RWPE1 (cell line): Measurements from ENCODE around the gene GLP1R.

Experiments
- CTCF ChIA-PET: fragments of 350-600 bp; sonication (Branson Sonifier 250); formaldehyde crosslinking; extraction: SDS; loops from one replicate; lab custom pipeline; 2021; lab: Yijun Ruan, JAX
- POLR2A ChIA-PET: fragments of 400-600 bp; formaldehyde crosslinking; extraction: SDS; loops from one replicate; lab custom pipeline; 2020; ENCODE audit warnings: antibody characterized with exemption; ENCODE audit not compliant: low non-redundant PET; lab: Yijun Ruan, JAX
- DNase-seq: peaks from one replicate; pipeline ENCODE4 v3.0.0; 2012; ENCODE audit warnings: low spot score
- H3K27ac ChIP-seq: fragments of 450-650 bp; 2 replicates; pipeline ENCODE4 v1.5.1; 2017
- CTCF ChIP-seq: fragments of 450-650 bp; conservative IDR thresholded peaks from 2 replicates; pipeline ENCODE4 v1.5.1; 2017; ENCODE audit warnings: low read depth, mild to moderate bottlenecking

Gene GLP1R

GRCh38 chr6:39048481-39049399 lies at the start of gene GLP1R:
Gene GLP1R, plus strand, starts transcription at chr6:39048781. Its CDS starts 60 bp downstream, at chr6:39048841.
- no peak for DNase-seq
- ChIA-PET POLR2A (interaction anchor here (0.6 kb wide), 1 partner anchor 39 kb away, joined by 3 read pairs; no protein-coding TSS in a partner anchor), CTCF (no interaction called here)
- TF ChIP-seq CTCF: no peak
- H3K27ac ChIP-seq: no peak within 1 kb of the TSS

GRCh38 chr6:39003072-39003471 lies 45.5 kb upstream of the GLP1R start:
- POLR2A ChIA-PET: no interaction called here
- CTCF ChIA-PET: interaction anchor here (0.5 to 0.7 kb wide), 3 partner anchors 24 to 1381 kb away, joined by 3 read pairs; no protein-coding TSS in a partner anchor
- TF ChIP-seq CTCF: no peak
- DNase-seq: no peak
- no peak overlapping the region for H3K27ac ChIP-seq

- no peak for TF ChIP-seq CTCF
- no peak overlapping the region for H3K27ac ChIP-seq
- ChIA-PET POLR2A (no interaction called here), CTCF (interaction anchor here (0.5 to 0.7 kb wide), 3 partner anchors 8 to 31 kb away, joined by 3 read pairs; no protein-coding TSS in a partner anchor)
- DNase-seq: no peak
Measured at GRCh38 chr6:39003492-39003891, 45.1 kb upstream of the GLP1R start.

GRCh38 chr6:39004801-39005200 lies 43.8 kb upstream of the GLP1R start:
- TF ChIP-seq CTCF: no peak
- H3K27ac ChIP-seq: no peak overlapping the region
- POLR2A ChIA-PET: no interaction called here
- DNase-seq: no peak
- CTCF ChIA-PET: interaction anchor here (0.6 to 0.7 kb wide), 2 partner anchors 18 to 1074 kb away, joined by 3 read pairs; no protein-coding TSS in a partner anchor

- CTCF ChIA-PET: no interaction called here
- POLR2A ChIA-PET: no interaction called here
- no peak for DNase-seq
- TF ChIP-seq CTCF: no peak
- no peak overlapping the region for H3K27ac ChIP-seq
Measured at GRCh38 chr6:39005774-39006173, 42.8 kb upstream of the GLP1R start.

- no peak overlapping the region for H3K27ac ChIP-seq
- ChIA-PET CTCF (no interaction called here), POLR2A (no interaction called here)
- no peak for TF ChIP-seq CTCF
- DNase-seq: no peak
Measured at GRCh38 chr6:39007575-39007974, 41.0 kb upstream of the GLP1R start.
